Osteocyte (in vitro differentiated cells): ENCODE measurements around the gene TTLL5. TPM values are rescaled to one million over a fixed set of nuclear protein-coding genes. Genes with fewer than 3 reads are reported as not detected.

Source experiments
- DNase-seq: peaks from one replicate; pipeline ENCODE4 v3.0.0; 2021; ENCODE audit warnings: mixed read lengths; ENCODE audit not compliant: unreplicated experiment; ENCODE audit errors: extremely low spot score
- H3K27ac Mint-ChIP-seq: one replicate; pipeline ENCODE4 v1.8.0; 2021; ENCODE audit warnings: mild to moderate bottlenecking, mixed read lengths; ENCODE audit not compliant: unreplicated experiment
- H3K27me3 Mint-ChIP-seq: one replicate; pipeline ENCODE4 v1.8.0; 2021; ENCODE audit warnings: mixed read lengths; ENCODE audit not compliant: unreplicated experiment
- H3K36me3 Mint-ChIP-seq: one replicate; pipeline ENCODE4 v1.8.0; 2021; ENCODE audit warnings: mixed read lengths; ENCODE audit not compliant: unreplicated experiment
- H3K4me1 Mint-ChIP-seq: one replicate; pipeline ENCODE4 v1.8.0; 2021; ENCODE audit warnings: mixed read lengths; ENCODE audit not compliant: unreplicated experiment
- H3K4me3 Mint-ChIP-seq: one replicate; pipeline ENCODE4 v1.8.0; 2021; ENCODE audit warnings: mild to moderate bottlenecking, moderate library complexity, mixed read lengths; ENCODE audit not compliant: unreplicated experiment
- H3K9me3 Mint-ChIP-seq: one replicate; pipeline ENCODE4 v1.8.0; 2021; ENCODE audit warnings: mixed read lengths; ENCODE audit not compliant: unreplicated experiment
- total RNA-seq: library from RNA; stranded (reverse); gene quantifications from 2 replicates; pipeline ENCODE4 v1.2.1, GENCODE V29; 2021
- TF ChIP-seq, protein P1 (sequence below): fragments of 200-600 bp; sonication (generic); IDR thresholded peaks from 2 replicates; pipeline ENCODE4 v1.5.0; 2021; ENCODE audit warnings: antibody characterized with exemption, mild to moderate bottlenecking, moderate library complexity

Gene TTLL5
- total RNA-seq, 1 donor from 2014 or later = 37.3 TPM

DNA sequence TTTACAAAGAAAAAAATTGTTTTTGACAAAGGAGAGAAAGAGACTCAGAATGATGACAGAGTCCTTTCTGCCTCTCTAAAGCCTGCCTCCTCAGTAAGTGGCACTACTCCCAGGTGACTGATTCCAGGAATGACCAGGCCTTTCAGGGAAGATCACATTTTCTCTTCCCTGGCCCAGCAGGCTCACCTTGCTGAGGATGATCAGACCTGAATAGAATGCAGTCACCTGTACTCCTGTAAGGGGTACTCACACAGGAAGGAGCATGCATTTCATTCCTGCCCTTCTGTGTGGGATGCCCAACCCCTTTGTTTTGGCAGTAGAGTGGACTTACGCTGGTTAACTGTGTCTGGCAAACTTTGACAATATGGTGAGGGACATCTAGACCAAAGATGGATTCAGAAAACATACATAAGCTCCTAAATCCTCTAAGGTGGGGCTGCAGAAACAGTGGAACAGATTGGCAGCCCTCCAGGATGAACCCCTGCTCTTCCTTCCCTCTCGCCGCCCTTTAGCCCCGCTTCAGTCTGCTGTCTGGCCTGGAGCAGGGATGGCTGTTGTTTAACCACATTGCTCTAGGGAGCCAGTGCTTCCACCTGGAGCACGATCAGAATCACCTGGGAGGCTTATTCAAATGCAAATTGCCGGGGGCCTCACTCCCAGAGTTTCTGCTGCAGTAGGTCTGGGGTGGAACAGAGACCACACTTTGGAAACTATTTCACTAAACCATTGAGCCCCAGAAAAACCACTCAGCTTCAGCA lies 30.2 kb upstream of the TTLL5 start:
- no peak overlapping the region for H3K27ac Mint-ChIP-seq
- no peak for DNase-seq
- no peaks in the 10 kb centered on the region for H3K4me1 Mint-ChIP-seq
- H3K4me3 Mint-ChIP-seq = no peak overlapping the region
- H3K36me3 Mint-ChIP-seq = no peaks in the 10 kb centered on the region
- H3K27me3 Mint-ChIP-seq = peaks cover 25% of the 10 kb centered on the region
- TF ChIP-seq, protein P1, sequence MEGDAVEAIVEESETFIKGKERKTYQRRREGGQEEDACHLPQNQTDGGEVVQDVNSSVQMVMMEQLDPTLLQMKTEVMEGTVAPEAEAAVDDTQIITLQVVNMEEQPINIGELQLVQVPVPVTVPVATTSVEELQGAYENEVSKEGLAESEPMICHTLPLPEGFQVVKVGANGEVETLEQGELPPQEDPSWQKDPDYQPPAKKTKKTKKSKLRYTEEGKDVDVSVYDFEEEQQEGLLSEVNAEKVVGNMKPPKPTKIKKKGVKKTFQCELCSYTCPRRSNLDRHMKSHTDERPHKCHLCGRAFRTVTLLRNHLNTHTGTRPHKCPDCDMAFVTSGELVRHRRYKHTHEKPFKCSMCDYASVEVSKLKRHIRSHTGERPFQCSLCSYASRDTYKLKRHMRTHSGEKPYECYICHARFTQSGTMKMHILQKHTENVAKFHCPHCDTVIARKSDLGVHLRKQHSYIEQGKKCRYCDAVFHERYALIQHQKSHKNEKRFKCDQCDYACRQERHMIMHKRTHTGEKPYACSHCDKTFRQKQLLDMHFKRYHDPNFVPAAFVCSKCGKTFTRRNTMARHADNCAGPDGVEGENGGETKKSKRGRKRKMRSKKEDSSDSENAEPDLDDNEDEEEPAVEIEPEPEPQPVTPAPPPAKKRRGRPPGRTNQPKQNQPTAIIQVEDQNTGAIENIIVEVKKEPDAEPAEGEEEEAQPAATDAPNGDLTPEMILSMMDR = no peak
- H3K9me3 Mint-ChIP-seq = no peaks in the 10 kb centered on the region

DNA sequence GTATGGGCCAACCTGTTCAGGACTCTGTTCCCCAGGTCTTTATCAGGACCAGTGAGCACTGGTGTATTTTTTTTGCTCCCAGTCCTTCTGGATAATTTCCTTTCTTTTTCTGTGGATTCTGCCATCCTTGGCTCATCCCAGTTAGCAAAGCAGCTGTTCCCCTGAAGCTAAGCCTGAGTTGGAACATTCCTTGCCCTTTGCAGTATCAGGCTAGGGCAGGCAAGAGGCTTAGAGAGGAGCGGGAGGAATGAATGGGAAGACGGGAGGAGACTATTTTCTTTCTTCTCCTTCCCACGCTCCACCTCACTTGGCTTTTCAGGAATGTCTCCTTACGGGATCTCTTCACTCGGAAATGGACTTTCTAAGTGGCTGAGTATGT lies 29.6 kb upstream of the TTLL5 start:
- peaks cover 21% of the 10 kb centered on the region for H3K27me3 Mint-ChIP-seq
- H3K36me3 Mint-ChIP-seq = no peaks in the 10 kb centered on the region
- H3K27ac Mint-ChIP-seq = no peak overlapping the region
- no peaks in the 10 kb centered on the region for H3K9me3 Mint-ChIP-seq
- TF ChIP-seq, protein P1 = no peak
- DNase-seq = no peak
- no peak overlapping the region for H3K4me3 Mint-ChIP-seq
- H3K4me1 Mint-ChIP-seq = peaks cover 3% of the 10 kb centered on the region

DNA sequence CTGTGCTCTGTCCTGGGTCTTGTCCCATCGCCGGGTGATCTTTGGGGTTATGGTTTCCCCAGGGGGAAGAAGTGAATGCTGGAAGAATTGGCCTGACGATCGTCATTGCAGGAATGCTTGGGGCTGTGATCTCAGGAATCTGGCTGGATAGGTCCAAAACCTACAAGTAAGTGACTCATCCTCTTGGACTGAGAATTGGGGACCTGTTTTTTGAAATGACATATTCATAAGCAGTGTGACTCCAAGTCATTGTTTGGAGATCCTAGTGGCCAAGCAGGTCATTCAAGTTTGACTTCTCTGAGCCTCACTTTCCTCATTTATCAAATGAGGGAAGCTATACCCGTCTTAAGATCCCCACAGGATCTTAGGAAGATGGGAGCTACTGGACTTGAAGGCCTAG lies 26.2 kb upstream of the TTLL5 start:
- TF ChIP-seq, protein P1 = no peak
- no peak overlapping the region for H3K4me3 Mint-ChIP-seq
- H3K27ac Mint-ChIP-seq = no peak overlapping the region
- H3K27me3 Mint-ChIP-seq = peaks cover 12% of the 10 kb centered on the region
- no peaks in the 10 kb centered on the region for H3K36me3 Mint-ChIP-seq
- peaks cover 7% of the 10 kb centered on the region for H3K4me1 Mint-ChIP-seq
- DNase-seq = no peak
- H3K9me3 Mint-ChIP-seq = no peaks in the 10 kb centered on the region

DNA sequence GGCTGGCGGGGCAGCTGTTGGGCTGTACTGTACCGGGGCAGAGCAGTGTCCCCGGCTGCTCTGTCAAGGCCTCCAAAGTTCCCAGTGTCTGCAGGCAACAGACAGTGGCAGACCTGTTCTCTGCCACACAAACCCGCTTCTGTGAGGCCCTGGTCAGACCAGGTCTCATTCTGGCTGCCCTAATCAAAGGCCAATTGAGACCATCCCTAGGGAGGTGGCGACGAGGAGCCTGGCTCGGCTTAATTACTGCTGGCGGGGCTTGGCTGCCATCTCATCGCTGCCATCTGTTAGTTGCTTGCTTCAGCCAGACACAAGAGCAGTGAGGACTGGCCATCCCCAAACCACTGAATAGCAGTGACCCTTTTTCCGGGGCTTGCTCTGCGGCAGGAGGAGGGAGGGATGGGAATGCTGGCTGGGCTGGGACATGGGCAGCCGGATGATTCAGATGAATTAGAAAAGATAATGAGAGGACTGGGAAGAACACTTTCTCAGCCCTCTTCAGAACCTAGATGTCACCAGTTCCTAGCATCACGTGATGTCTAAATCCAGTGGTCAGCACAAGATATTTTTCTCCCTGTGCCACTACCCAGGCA lies 24.9 kb upstream of the TTLL5 start:
- TF ChIP-seq, protein P1 = no peak
- no peaks in the 10 kb centered on the region for H3K9me3 Mint-ChIP-seq
- DNase-seq = no peak
- peaks cover 10% of the 10 kb centered on the region for H3K27me3 Mint-ChIP-seq
- peaks cover 7% of the 10 kb centered on the region for H3K4me1 Mint-ChIP-seq
- no peak overlapping the region for H3K27ac Mint-ChIP-seq
- no peaks in the 10 kb centered on the region for H3K36me3 Mint-ChIP-seq
- no peak overlapping the region for H3K4me3 Mint-ChIP-seq

DNA sequence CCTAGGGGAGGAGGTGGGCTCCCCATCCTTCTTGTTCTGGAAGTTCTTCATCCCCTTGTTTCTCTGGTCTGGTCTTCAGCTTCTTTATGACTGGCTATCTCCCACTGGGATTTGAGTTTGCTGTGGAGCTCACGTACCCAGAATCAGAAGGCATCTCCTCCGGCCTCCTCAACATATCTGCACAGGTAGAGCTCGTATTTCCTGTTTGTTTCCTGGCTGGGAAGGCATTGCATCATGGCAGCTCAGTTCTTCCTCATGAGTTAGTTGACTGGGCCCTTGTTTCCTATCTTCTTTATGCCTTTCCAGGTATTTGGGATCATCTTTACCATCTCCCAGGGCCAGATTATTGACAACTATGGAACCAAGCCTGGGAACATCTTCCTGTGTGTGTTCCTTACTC lies 20.2 kb upstream of the TTLL5 start:
- Mint-ChIP-seq H3K9me3 (no peaks in the 10 kb centered on the region), H3K27ac (no peak overlapping the region), H3K4me3 (no peak overlapping the region), H3K36me3 (no peaks in the 10 kb centered on the region), H3K4me1 (peaks cover 9% of the 10 kb centered on the region), H3K27me3 (no peaks in the 10 kb centered on the region)
- no peak for DNase-seq
- TF ChIP-seq, protein P1 = no peak
